Panc1 (cell line): ENCODE data around the gene MEAF6. TPM values are rescaled to one million over a fixed set of nuclear protein-coding genes. Genes with fewer than 3 reads are reported as not detected.
A peak's percentile ranks its signal among the peaks of the same experiment; 100 is the strongest.
"Not testable (repeated sequence)": the region's sequence is repeated elsewhere in the genome, so short reads cannot be mapped to it uniquely, and the experiment has no call there.

Experiments used
- ATAC-seq: fragments of 200-7000 bp; cut with Tn5 transposase; 2 replicates; pipeline ENCODE4 v1.9.1; 2020; ENCODE audit warnings: mild to moderate bottlenecking, moderate library complexity
- BruUV-seq: library from RNA; stranded (reverse); fragments of 400-500 nt; replicated peaks from 2 replicates; lab custom pipeline; 2021; lab: Mats Ljungman, UMichigan
- CTCF ChIA-PET: fragments of 300-600 bp; sonication (Branson Sonifier 250); formaldehyde crosslinking; loops from one replicate; lab custom pipeline; 2022; ENCODE audit warnings: antibody characterized with exemption; lab: Charles Lee
- POLR2A ChIA-PET: fragments of 300-600 bp; sonication (Branson Sonifier 250); formaldehyde crosslinking; loops from one replicate; lab custom pipeline; 2022; ENCODE audit warnings: antibody characterized with exemption; lab: Charles Lee
- DNase-seq: peaks from one replicate; pipeline ENCODE4 v3.0.0-alpha.2; 2010; ENCODE audit warnings: low read depth, low spot score
- H3K27ac ChIP-seq: 2 replicates; pipeline ENCODE4 v1.5.1; 2011; ENCODE audit warnings: mild to moderate bottlenecking, low read length, inconsistent platforms
- H3K27me3 ChIP-seq: fragments of 200-500 bp; sonication (Bioruptor generic); 2 replicates; pipeline ENCODE4 v1.6.0; 2014; ENCODE audit warnings: low read length, inconsistent platforms; ENCODE audit not compliant: control insufficient read depth, insufficient read depth
- H3K36me3 ChIP-seq: fragments of 200-500 bp; sonication (Bioruptor generic); 2 replicates; pipeline ENCODE4 v1.5.1; 2014; ENCODE audit warnings: inconsistent platforms, mild to moderate bottlenecking, low read length, moderate library complexity; ENCODE audit not compliant: control insufficient read depth, insufficient read depth
- H3K4me1 ChIP-seq: 2 replicates; pipeline ENCODE4 v1.5.1; 2011; ENCODE audit warnings: inconsistent platforms, mild to moderate bottlenecking, low read length, moderate library complexity; ENCODE audit not compliant: control insufficient read depth, insufficient read depth
- H3K4me3 ChIP-seq, 2 experiments: 2 replicates each; pipeline ENCODE4 v1.5.1; 2011 to 2012; ENCODE audit warnings: low read depth in 2 of 2, low read length in 2 of 2, mild to moderate bottlenecking in 2 of 2, inconsistent platforms in 1 of 2, moderate library complexity in 1 of 2
- H3K9me3 ChIP-seq: fragments of 200-500 bp; sonication (Bioruptor generic); 2 replicates; pipeline ENCODE4 v1.5.1; 2014; ENCODE audit warnings: low read depth, mild to moderate bottlenecking, inconsistent platforms, low read length, moderate library complexity; ENCODE audit not compliant: control insufficient read depth, insufficient read depth
- CTCF ChIP-seq: fragments of 450-650 bp; IDR thresholded peaks from 2 replicates; pipeline ENCODE4 v1.5.1; 2017; ENCODE audit warnings: mild to moderate bottlenecking
- POLR2AphosphoS5 ChIP-seq: IDR thresholded peaks from 2 replicates; pipeline ENCODE4 v1.6.1; 2012; ENCODE audit warnings: mild to moderate bottlenecking, low read depth, low read length, moderate library complexity
- REST ChIP-seq, 2 experiments: IDR thresholded peaks; 2 replicates each; pipeline ENCODE4 v1.6.1; 2011 to 2012; ENCODE audit warnings: low read depth in 2 of 2, control low read depth in 1 of 2, low read length in 1 of 2, mild to moderate bottlenecking in 1 of 2, moderate library complexity in 1 of 2; ENCODE audit not compliant: insufficient read depth in 1 of 2
- SIN3A ChIP-seq: IDR thresholded peaks from 2 replicates; pipeline ENCODE4 v1.6.1; 2012; ENCODE audit warnings: low read depth, mild to moderate bottlenecking, low read length, moderate library complexity, borderline replicate concordance; ENCODE audit not compliant: insufficient read depth
- TCF7L2 ChIP-seq: IDR thresholded peaks from 2 replicates; pipeline ENCODE4 v1.6.1; 2011; ENCODE audit warnings: mild to moderate bottlenecking, low read depth, low read length, inconsistent platforms
- in situ Hi-C: cut with HindIII; loops from 2 replicates; pipeline ENCODE4 v1.10.0; 2016; ENCODE audit warnings: low sequenced_read_pairs, low pct_unique_long_range_greater_than_20kb
- intact Hi-C: fragments of 100-400 bp; cut with micrococcal nuclease; formaldehyde crosslinking; loops from one replicate; pipeline ENCODE4 v1.10.0; 2022; ENCODE audit not compliant: unreplicated experiment
- total RNA-seq: library from RNA; stranded (reverse); gene quantifications from one replicate; pipeline ENCODE4 v1.2.1, GENCODE V29; 2021; ENCODE audit not compliant: unreplicated experiment

Gene MEAF6
- total RNA-seq, 1 experiment from 2014 or later: 50.0 TPM

- DNase-seq (peak; percentile 76), ATAC-seq (no peak)
- H3K27me3 ChIP-seq: no peaks in the 10 kb centered on the region
- no peaks in the 10 kb centered on the region for H3K9me3 ChIP-seq
- CTCF ChIA-PET: no interaction called here
- in situ Hi-C loops (no loop called here), intact Hi-C loops (no loop called here)
- TF ChIP-seq CTCF (no peak), TCF7L2 (no peak), REST (IDR thresholded peaks at IDR 0.05; ENCODE audit: insufficient read depth in 1 of 2, low read depth in 2 of 2, low read length in 1 of 2) (no peak), POLR2AphosphoS5 (no peak), SIN3A (no peak)
- TSS peak; percentile 62 for BruUV-seq
- POLR2A ChIA-PET: no interaction called here
- H3K27ac ChIP-seq: no peak overlapping the region
- no peak overlapping the region for H3K4me3 ChIP-seq
- H3K4me1 ChIP-seq: peaks cover 5% of the 10 kb centered on the region
- H3K36me3 ChIP-seq: peaks cover 15% of the 10 kb centered on the region
Measured at GRCh38 chr1:37537378-37537777, 22.8 kb upstream of the MEAF6 start.

- Histone ChIP-seq H3K4me1 (peaks cover 5% of the 10 kb centered on the region), H3K4me3 (no peak overlapping the region), H3K9me3 (no peaks in the 10 kb centered on the region), H3K36me3 (peaks cover 4% of the 10 kb centered on the region), H3K27ac (peak overlapping the region; percentile 34; the same call in 1 of the 2 replicates), H3K27me3 (no peaks in the 10 kb centered on the region)
- intact Hi-C loops (no loop called here), in situ Hi-C loops (no loop called here)
- BruUV-seq: no TSS peak
- ChIA-PET CTCF (interaction anchor here (0.5 to 0.6 kb wide), 2 partner anchors 19 to 30 kb away, joined by 5 read pairs; partner anchors contain the start of gene MEAF6), POLR2A (interaction anchor here (0.5 to 0.6 kb wide), 3 partner anchors 15 to 47 kb away, joined by 3 to 9 read pairs (median 5); no protein-coding TSS in a partner anchor)
- DNase-seq: no peak
- TF ChIP-seq TCF7L2 (no peak), POLR2AphosphoS5 (no peak), REST (IDR thresholded peaks at IDR 0.05; ENCODE audit: insufficient read depth in 1 of 2, low read depth in 2 of 2, low read length in 1 of 2) (no peak), CTCF (no peak), SIN3A (no peak)
- no peak for ATAC-seq
Measured at GRCh38 chr1:37533317-37534093, 18.9 kb upstream of the MEAF6 start.

GRCh38 chr1:37532418-37533156, 18.0 kb upstream of the MEAF6 start:
- in situ Hi-C loops, H3K4me3 ChIP-seq, H3K36me3 ChIP-seq, DNase-seq, H3K27ac ChIP-seq, intact Hi-C loops, H3K4me1 ChIP-seq, H3K27me3 ChIP-seq, BruUV-seq, H3K9me3 ChIP-seq, ATAC-seq: not testable (repeated sequence)
- ChIA-PET POLR2A (interaction anchor here (0.6 kb wide), 1 partner anchor 21 kb away, joined by 5 read pairs; no protein-coding TSS in a partner anchor), CTCF (interaction anchor here (0.6 kb wide), 1 partner anchor 662 kb away, joined by 9 read pairs; no protein-coding TSS in a partner anchor)
